ENCODE data around the gene GPA33.

- no peak for TF ChIP-seq POLR2AphosphoS5 (IDR thresholded peaks at IDR 0.05)
- TF ChIP-seq CTCF (IDR thresholded peaks at IDR 0.05 in 8 of 11, conservative IDR thresholded peaks at IDR 0.05 in 3 of 11): no peak
- no peak for TF ChIP-seq POLR2A (IDR thresholded peaks at IDR 0.05)
Observed at GRCh38 chr1:167117225-167117624, 27.0 kb upstream of the GPA33 start.
